Glutamatergic neuron (in vitro differentiated cells): ENCODE measurements around the gene UBA7. TPM values are rescaled to one million over a fixed set of nuclear protein-coding genes. Genes with fewer than 3 reads are reported as not detected.
A peak's percentile ranks its signal among the peaks of the same experiment; 100 is the strongest.
"Not testable (repeated sequence)": the region's sequence is repeated elsewhere in the genome, so short reads cannot be mapped to it uniquely, and the experiment has no call there.

Experiments
- DNase-seq: peaks from one replicate; pipeline ENCODE4 v3.0.0; 2022
- H3K27ac Mint-ChIP-seq: one replicate; pipeline ENCODE4 v1.8.0; 2020; ENCODE audit warnings: mild to moderate bottlenecking, mixed read lengths, inconsistent platforms; ENCODE audit not compliant: unreplicated experiment
- H3K27me3 Mint-ChIP-seq: one replicate; pipeline ENCODE4 v1.8.0; 2020; ENCODE audit warnings: mild to moderate bottlenecking, moderate library complexity, mixed read lengths, inconsistent platforms; ENCODE audit not compliant: unreplicated experiment
- H3K36me3 Mint-ChIP-seq: one replicate; pipeline ENCODE4 v1.8.0; 2020; ENCODE audit warnings: mild to moderate bottlenecking, mixed read lengths, inconsistent platforms; ENCODE audit not compliant: unreplicated experiment
- H3K4me1 Mint-ChIP-seq: one replicate; pipeline ENCODE4 v1.8.0; 2020; ENCODE audit warnings: mild to moderate bottlenecking, low read depth, mixed read lengths, inconsistent platforms; ENCODE audit not compliant: unreplicated experiment
- H3K4me3 Mint-ChIP-seq: one replicate; pipeline ENCODE4 v1.8.0; 2020; ENCODE audit warnings: mild to moderate bottlenecking, mixed read lengths, inconsistent platforms; ENCODE audit not compliant: unreplicated experiment
- H3K9me3 Mint-ChIP-seq: one replicate; pipeline ENCODE4 v1.8.0; 2020; ENCODE audit warnings: mild to moderate bottlenecking, moderate library complexity, mixed read lengths, inconsistent platforms; ENCODE audit not compliant: unreplicated experiment
- CTCF ChIP-seq: fragments of 200-600 bp; sonication (generic); IDR thresholded peaks from one replicate; pipeline ENCODE4 v1.5.0; 2021; ENCODE audit not compliant: partially characterized antibody, unreplicated experiment
- total RNA-seq: library from RNA; stranded (reverse); fragmentation: NEBNext Ultra II Directional; extraction: Animal tissue kit (Norgen Biotek cat#: 25700); gene quantifications from one replicate; pipeline ENCODE4 v1.2.1, GENCODE V29; 2021; ENCODE audit not compliant: unreplicated experiment

UBA7 gene
- total RNA-seq, 1 donor from 2014 or later, result 0.54 TPM

GRCh38 chr3:49785565-49786356 lies 28.0 kb downstream of the UBA7 start:
- TF ChIP-seq CTCF, result no peak
- Mint-ChIP-seq H3K9me3 (peaks cover 6% of the 10 kb centered on the region), H3K36me3 (no peaks in the 10 kb centered on the region), H3K4me3 (peak overlapping the region; percentile 88), H3K4me1 (peaks cover 11% of the 10 kb centered on the region), H3K27me3 (peaks cover 10% of the 10 kb centered on the region), H3K27ac (peak overlapping the region; percentile 88)
- DNase-seq, result peak; percentile 54

- not testable (repeated sequence) for H3K27me3 Mint-ChIP-seq, H3K4me3 Mint-ChIP-seq, H3K36me3 Mint-ChIP-seq, DNase-seq, H3K9me3 Mint-ChIP-seq, H3K4me1 Mint-ChIP-seq, H3K27ac Mint-ChIP-seq
These were observed 31.5 kb downstream of the UBA7 start for GRCh38 chr3:49782277-49782676.

- TF ChIP-seq CTCF, result no peak
- peaks cover 2% of the 10 kb centered on the region for H3K27me3 Mint-ChIP-seq
- no peak overlapping the region for H3K4me3 Mint-ChIP-seq
- peaks cover 4% of the 10 kb centered on the region for H3K9me3 Mint-ChIP-seq
- H3K4me1 Mint-ChIP-seq, result peaks cover 9% of the 10 kb centered on the region
- no peak overlapping the region for H3K27ac Mint-ChIP-seq
- DNase-seq, result no peak
- H3K36me3 Mint-ChIP-seq, result no peaks in the 10 kb centered on the region
These were observed 32.1 kb downstream of the UBA7 start for GRCh38 chr3:49781415-49782199.

- H3K27ac Mint-ChIP-seq, result peak overlapping the region; percentile 6
- H3K9me3 Mint-ChIP-seq, H3K27me3 Mint-ChIP-seq, DNase-seq, H3K36me3 Mint-ChIP-seq, H3K4me3 Mint-ChIP-seq, H3K4me1 Mint-ChIP-seq: not testable (repeated sequence)
These were observed 32.8 kb downstream of the UBA7 start for GRCh38 chr3:49780975-49781365.

- no peaks in the 10 kb centered on the region for H3K36me3 Mint-ChIP-seq
- peaks cover under 1% of the 10 kb centered on the region for H3K9me3 Mint-ChIP-seq
- peak overlapping the region; percentile 55 for H3K27ac Mint-ChIP-seq
- peaks cover 7% of the 10 kb centered on the region for H3K4me1 Mint-ChIP-seq
- no peak for TF ChIP-seq CTCF
- peak overlapping the region; percentile 20 for H3K4me3 Mint-ChIP-seq
- no peaks in the 10 kb centered on the region for H3K27me3 Mint-ChIP-seq
- DNase-seq, result no peak
These were observed 33.4 kb downstream of the UBA7 start for GRCh38 chr3:49780080-49780974.
